ENCODE results near the gene OR6V1.

DNA sequence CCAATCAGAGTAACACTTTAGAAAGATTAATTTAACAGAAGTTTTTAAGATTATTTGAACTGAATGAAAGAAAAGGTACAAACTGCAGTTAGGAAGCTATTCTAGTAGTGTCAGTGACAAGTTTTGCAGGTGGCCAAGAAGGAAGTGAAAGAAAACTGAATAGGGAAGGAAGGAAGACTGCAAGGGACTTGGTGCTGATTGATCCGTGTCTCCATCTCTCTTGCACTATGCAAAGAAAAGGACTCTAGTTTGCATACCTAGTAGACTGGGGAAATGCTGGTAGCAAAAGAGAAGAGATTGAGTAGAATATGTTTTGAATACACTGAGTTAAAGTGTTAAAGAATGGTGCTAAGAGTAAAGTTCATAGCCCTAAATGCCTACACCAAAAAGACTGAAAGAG lies 33.0 kb downstream of the OR6V1 start:
- no peak for TF ChIP-seq BACH2 (CRISPR knock-in tag; IDR thresholded peaks at IDR 0.05; ENCODE audit: borderline replicate concordance)
- TF ChIP-seq TCF4 (CRISPR knock-in tag; IDR thresholded peaks at IDR 0.05; ENCODE audit: borderline replicate concordance) = no peak
- TF ChIP-seq PPARA (CRISPR knock-in tag; IDR thresholded peaks at IDR 0.05; ENCODE audit: borderline replicate concordance) = no peak
- no peak for TF ChIP-seq SNAI2 (CRISPR knock-in tag; IDR thresholded peaks at IDR 0.05)
- TF ChIP-seq, protein P1, sequence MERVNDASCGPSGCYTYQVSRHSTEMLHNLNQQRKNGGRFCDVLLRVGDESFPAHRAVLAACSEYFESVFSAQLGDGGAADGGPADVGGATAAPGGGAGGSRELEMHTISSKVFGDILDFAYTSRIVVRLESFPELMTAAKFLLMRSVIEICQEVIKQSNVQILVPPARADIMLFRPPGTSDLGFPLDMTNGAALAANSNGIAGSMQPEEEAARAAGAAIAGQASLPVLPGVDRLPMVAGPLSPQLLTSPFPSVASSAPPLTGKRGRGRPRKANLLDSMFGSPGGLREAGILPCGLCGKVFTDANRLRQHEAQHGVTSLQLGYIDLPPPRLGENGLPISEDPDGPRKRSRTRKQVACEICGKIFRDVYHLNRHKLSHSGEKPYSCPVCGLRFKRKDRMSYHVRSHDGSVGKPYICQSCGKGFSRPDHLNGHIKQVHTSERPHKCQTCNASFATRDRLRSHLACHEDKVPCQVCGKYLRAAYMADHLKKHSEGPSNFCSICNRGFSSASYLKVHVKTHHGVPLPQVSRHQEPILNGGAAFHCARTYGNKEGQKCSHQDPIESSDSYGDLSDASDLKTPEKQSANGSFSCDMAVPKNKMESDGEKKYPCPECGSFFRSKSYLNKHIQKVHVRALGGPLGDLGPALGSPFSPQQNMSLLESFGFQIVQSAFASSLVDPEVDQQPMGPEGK (CRISPR knock-in tag; IDR thresholded peaks at IDR 0.05; ENCODE audit: borderline replicate concordance) = no peak
- TF ChIP-seq ZFP3 (CRISPR knock-in tag; IDR thresholded peaks at IDR 0.05) = no peak
- no peak for TF ChIP-seq TOX (CRISPR knock-in tag; IDR thresholded peaks at IDR 0.05; ENCODE audit: borderline replicate concordance)
- no peak for TF ChIP-seq CSDC2 (CRISPR knock-in tag; IDR thresholded peaks at IDR 0.05)
- TF ChIP-seq GLIS3 (CRISPR knock-in tag; IDR thresholded peaks at IDR 0.05) = no peak
- TF ChIP-seq, protein P2, sequence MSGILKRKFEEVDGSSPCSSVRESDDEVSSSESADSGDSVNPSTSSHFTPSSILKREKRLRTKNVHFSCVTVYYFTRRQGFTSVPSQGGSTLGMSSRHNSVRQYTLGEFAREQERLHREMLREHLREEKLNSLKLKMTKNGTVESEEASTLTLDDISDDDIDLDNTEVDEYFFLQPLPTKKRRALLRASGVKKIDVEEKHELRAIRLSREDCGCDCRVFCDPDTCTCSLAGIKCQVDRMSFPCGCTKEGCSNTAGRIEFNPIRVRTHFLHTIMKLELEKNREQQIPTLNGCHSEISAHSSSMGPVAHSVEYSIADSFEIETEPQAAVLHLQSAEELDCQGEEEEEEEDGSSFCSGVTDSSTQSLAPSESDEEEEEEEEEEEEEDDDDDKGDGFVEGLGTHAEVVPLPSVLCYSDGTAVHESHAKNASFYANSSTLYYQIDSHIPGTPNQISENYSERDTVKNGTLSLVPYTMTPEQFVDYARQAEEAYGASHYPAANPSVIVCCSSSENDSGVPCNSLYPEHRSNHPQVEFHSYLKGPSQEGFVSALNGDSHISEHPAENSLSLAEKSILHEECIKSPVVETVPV (CRISPR knock-in tag; IDR thresholded peaks at IDR 0.05) = no peak
- TF ChIP-seq ZC3H10 (CRISPR knock-in tag; IDR thresholded peaks at IDR 0.05) = no peak
